ENCODE results near the gene SYNPR.

DNA sequence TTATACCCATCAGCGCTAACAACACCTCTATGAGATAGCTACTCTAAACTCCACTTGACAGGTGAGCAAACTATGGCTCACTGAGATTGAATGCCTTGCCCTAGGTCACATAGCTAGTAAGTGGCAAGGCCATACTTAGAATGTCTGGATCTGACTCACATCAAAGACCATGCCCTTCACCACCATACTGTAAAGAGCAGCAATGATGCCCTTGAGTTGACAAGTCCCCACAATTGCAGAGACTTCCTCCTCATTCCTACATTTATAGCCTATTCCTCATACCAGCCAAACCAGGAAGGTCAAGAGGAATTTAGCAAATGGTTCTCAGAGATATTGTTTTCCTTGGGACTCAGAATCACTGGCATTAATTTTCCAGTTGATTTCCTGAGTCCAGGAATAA, 216.5 kb downstream of the SYNPR start:
- TF ChIP-seq, protein P1, sequence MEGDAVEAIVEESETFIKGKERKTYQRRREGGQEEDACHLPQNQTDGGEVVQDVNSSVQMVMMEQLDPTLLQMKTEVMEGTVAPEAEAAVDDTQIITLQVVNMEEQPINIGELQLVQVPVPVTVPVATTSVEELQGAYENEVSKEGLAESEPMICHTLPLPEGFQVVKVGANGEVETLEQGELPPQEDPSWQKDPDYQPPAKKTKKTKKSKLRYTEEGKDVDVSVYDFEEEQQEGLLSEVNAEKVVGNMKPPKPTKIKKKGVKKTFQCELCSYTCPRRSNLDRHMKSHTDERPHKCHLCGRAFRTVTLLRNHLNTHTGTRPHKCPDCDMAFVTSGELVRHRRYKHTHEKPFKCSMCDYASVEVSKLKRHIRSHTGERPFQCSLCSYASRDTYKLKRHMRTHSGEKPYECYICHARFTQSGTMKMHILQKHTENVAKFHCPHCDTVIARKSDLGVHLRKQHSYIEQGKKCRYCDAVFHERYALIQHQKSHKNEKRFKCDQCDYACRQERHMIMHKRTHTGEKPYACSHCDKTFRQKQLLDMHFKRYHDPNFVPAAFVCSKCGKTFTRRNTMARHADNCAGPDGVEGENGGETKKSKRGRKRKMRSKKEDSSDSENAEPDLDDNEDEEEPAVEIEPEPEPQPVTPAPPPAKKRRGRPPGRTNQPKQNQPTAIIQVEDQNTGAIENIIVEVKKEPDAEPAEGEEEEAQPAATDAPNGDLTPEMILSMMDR (IDR thresholded peaks at IDR 0.05) = no peak
- TF ChIP-seq POLR2A (IDR thresholded peaks at IDR 0.05; ENCODE audit: low read depth) = no peak
- TF ChIP-seq EP300 (IDR thresholded peaks at IDR 0.05) = no peak
- TF ChIP-seq POLR2AphosphoS5 (IDR thresholded peaks at IDR 0.05) = no peak
